ENCODE results near the gene IQSEC1. TPM values are rescaled to one million over a fixed set of nuclear protein-coding genes. Genes with fewer than 3 reads are reported as not detected.

Gene IQSEC1
- polyA plus RNA-seq, 2 of the 4 experiments (the other 2 are of a cell fraction) = 3.7 to 10.7 TPM

- DNase-seq (ENCODE audit: low read depth in 1 of 2, low spot score in 1 of 2) = no peak
- 90% methylated on average over 7 of the region's 9 CpGs for WGBS (ENCODE audit: missing lambda C conversion rate)
- H3K9me3 ChIP-seq = no peaks in the 10 kb centered on the region
- FAIRE-seq = no peak
- no peak overlapping the region for H3K27ac ChIP-seq
- no peak overlapping the region for H3K4me3 ChIP-seq
- ChIA-PET POLR2A (no interaction called here), CTCF (interaction anchor here (0.9 kb wide), 1 partner anchor 36 kb away, joined by 3 read pairs; no protein-coding TSS in a partner anchor)
- no peak for ATAC-seq
- no peak for TF ChIP-seq PHF8 (IDR thresholded peaks at IDR 0.05; ENCODE audit: borderline replicate concordance, low read depth)
- no peak for TF ChIP-seq ZC3H11A (IDR thresholded peaks at IDR 0.05)
- TF ChIP-seq EHF (CRISPR knock-in tag; IDR thresholded peaks at IDR 0.05) = no peak
- no peak for TF ChIP-seq ESRRA (IDR thresholded peaks at IDR 0.05; ENCODE audit: borderline replicate concordance, low read length)
- no peak for TF ChIP-seq RAD21 (conservative IDR thresholded peaks at IDR 0.05 in 1 of 2, IDR thresholded peaks at IDR 0.05 in 1 of 2)
- no peak for TF ChIP-seq CHD2 (IDR thresholded peaks at IDR 0.05; ENCODE audit: low read length, partially characterized antibody)
- no peak for TF ChIP-seq USF2 (IDR thresholded peaks at IDR 0.05)
- no peak for TF ChIP-seq BHLHE40 (IDR thresholded peaks at IDR 0.05; ENCODE audit: low read depth, low read length)
- TF ChIP-seq TFCP2L1 (CRISPR knock-in tag; IDR thresholded peaks at IDR 0.05) = no peak
- no peak for TF ChIP-seq FOSB (CRISPR knock-in tag; IDR thresholded peaks at IDR 0.05)
- H3K4me2 ChIP-seq = no peak overlapping the region
- no peaks in the 10 kb centered on the region for H3K4me1 ChIP-seq
These were observed 152.3 kb downstream of the IQSEC1 start for GRCh38 chr3:12920967-12921366.

DNA sequence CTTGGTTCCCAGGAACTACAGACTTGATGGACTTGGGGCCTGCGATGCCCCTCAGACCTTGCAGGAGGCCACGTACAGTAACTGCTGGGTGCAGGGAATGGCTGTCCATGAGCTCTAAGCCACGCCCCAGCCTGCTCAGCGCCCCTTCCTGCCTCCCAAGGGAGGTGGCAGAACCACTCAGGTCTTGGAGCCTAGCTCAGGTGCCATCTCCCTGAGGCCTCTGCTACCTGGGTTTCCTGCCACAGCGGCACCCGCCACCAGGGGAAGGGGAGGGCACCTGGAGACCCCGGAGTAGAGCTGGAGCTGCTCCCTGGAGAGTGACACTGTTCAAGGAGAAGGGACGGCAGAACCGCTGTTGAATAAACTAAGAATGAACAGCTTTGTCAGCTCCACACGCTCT is 154.0 kb downstream of the IQSEC1 start:
- FAIRE-seq (no peak), DNase-seq (ENCODE audit: low read depth in 1 of 2, low spot score in 1 of 2) (no peak), ATAC-seq (no peak)
- 86% methylated on average over 10 of the region's 10 CpGs for WGBS (ENCODE audit: missing lambda C conversion rate)
- ChIA-PET POLR2A (no interaction called here), CTCF (interaction anchor here (1.0 to 2.8 kb wide), 6 partner anchors 11 to 533 kb away, joined by 3 to 10 read pairs (median 4); no protein-coding TSS in a partner anchor)
- no peaks in the 10 kb centered on the region for H3K9me3 ChIP-seq
- TF ChIP-seq, protein P1, sequence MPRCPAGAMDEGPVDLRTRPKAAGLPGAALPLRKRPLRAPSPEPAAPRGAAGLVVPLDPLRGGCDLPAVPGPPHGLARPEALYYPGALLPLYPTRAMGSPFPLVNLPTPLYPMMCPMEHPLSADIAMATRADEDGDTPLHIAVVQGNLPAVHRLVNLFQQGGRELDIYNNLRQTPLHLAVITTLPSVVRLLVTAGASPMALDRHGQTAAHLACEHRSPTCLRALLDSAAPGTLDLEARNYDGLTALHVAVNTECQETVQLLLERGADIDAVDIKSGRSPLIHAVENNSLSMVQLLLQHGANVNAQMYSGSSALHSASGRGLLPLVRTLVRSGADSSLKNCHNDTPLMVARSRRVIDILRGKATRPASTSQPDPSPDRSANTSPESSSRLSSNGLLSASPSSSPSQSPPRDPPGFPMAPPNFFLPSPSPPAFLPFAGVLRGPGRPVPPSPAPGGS (IDR thresholded peaks at IDR 0.05) = no peak
- TF ChIP-seq HDAC2 (IDR thresholded peaks at IDR 0.05) (no peak), HOXB13 (CRISPR knock-in tag; IDR thresholded peaks at IDR 0.05; ENCODE audit: low read depth) (no peak), FOSB (CRISPR knock-in tag; IDR thresholded peaks at IDR 0.05) (no peak), KDM1A (IDR thresholded peaks at IDR 0.05; ENCODE audit: low read depth) (no peak), KDM5A (IDR thresholded peaks at IDR 0.05) (no peak), NPAS2 (CRISPR knock-in tag; IDR thresholded peaks at IDR 0.05; ENCODE audit: borderline replicate concordance) (no peak), ZNF302 (CRISPR knock-in tag; IDR thresholded peaks at IDR 0.05) (no peak), RFX5 (IDR thresholded peaks at IDR 0.05) (no peak), REST (IDR thresholded peaks at IDR 0.05) (no peak), POLR2AphosphoS2 (conservative IDR thresholded peaks at IDR 0.05; ENCODE audit: low read length) (no peak)
- TF ChIP-seq, protein P2, sequence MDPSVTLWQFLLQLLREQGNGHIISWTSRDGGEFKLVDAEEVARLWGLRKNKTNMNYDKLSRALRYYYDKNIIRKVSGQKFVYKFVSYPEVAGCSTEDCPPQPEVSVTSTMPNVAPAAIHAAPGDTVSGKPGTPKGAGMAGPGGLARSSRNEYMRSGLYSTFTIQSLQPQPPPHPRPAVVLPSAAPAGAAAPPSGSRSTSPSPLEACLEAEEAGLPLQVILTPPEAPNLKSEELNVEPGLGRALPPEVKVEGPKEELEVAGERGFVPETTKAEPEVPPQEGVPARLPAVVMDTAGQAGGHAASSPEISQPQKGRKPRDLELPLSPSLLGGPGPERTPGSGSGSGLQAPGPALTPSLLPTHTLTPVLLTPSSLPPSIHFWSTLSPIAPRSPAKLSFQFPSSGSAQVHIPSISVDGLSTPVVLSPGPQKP (IDR thresholded peaks at IDR 0.05; ENCODE audit: low read depth, low read length) = no peak
- H3K4me3 ChIP-seq = no peak overlapping the region
- H3K27ac ChIP-seq = no peak overlapping the region
- no peak overlapping the region for H3K4me2 ChIP-seq
- H3K4me1 ChIP-seq = no peaks in the 10 kb centered on the region

Measured in A549 (cell line).